ENCODE data around the gene MAST4.

MAST4 gene

DNA sequence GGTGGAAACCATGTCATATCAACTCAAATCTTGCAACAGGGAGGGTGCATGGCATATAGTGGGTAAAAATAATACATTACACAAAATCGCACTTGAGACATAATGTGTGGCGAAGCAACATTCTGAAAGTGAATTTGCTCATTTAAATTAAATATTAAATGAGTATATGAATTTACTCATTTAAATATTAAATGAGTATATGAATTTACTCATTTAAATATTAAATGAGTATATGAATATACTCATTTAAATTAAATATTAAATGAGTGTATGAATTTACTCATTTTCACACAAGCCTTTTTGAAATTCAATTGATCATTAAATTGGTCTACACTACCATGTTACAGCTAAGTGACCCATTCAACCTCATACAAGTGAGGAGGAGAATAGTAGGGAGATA lies 10.5 kb downstream of the MAST4 start:
- DNase-seq: no peak

DNA sequence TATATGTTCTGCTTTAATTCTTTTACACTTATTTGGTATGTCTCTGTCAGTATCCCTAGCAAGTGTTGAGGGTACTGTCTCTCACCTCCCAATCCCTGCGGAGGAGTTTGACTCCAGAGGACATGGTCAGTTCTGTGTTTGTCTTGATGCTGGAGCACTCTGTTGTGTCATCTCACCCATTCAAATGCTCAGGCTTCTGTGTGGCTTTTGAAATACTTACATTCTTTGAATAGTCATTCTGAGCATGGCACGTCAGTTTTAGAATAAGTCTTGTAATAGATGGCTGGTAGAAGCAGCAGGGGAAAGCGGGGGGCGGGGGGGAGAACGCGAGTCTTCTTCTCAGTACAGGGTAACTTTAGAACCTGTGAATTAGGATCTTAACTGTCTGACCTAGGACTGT lies 12.3 kb downstream of the MAST4 start:
- no peak for DNase-seq

DNA sequence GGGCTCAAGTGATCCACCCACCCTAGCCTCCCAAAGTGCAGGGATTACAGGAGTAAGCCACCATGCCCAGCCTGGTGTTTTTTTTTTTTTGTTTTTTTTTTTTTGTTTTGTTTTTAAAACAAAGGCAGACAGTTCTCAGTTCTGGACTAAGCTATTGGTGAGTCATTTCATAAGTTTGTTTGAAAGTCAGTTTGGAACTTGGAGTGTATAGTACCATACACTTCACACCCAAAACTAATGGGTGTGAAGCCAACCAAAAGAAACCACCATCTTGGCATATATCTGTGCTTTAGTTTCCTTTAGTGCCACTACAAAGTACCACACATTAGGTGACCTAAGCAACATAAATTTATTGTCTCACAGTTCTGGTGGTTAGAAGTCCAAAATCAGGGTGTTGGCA lies 13.4 kb downstream of the MAST4 start:
- DNase-seq: no peak

- no peak for DNase-seq
Measured at GRCh38 chr5:66612226-66612625, 16.0 kb downstream of the MAST4 start.

- DNase-seq: no peak
Measured at GRCh38 chr5:66615136-66615535, 18.9 kb downstream of the MAST4 start.

GRCh38 chr5:66615894-66616293 lies 19.7 kb downstream of the MAST4 start:
- no peak for DNase-seq

DNA sequence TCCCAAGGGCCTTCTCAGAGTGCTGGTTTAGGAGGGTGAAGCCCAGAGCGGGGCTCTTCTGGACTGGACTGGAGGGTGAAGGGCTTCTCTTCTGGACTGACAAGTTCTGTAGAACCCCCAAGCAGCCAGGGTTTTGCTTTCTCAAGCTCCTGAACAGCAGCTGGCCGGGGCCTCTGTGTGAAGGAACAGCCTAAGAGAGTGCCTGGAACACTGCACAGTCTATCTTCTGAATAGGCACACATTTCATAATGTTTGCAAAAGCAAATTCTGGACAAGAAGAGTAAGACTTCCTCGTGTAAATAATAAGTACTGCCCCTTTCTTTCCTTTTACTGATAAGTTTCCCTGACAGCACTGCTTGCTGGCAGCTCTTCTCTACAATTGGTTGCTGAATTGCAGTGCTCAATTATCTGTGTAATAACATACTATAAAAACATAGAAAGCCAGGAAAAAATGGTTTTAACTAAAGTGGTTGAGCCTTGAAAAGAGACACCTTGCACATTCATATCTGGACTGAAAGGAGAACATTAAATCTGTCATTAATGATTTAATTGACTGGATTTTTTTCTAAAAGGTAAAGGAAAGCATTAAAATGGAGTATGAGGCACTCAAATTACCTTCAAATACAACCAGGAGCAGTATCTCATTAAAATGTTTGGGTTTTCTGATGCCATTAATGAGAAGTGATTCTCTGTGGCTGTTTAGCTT lies 20.5 kb downstream of the MAST4 start:
- DNase-seq: no peak

DNA sequence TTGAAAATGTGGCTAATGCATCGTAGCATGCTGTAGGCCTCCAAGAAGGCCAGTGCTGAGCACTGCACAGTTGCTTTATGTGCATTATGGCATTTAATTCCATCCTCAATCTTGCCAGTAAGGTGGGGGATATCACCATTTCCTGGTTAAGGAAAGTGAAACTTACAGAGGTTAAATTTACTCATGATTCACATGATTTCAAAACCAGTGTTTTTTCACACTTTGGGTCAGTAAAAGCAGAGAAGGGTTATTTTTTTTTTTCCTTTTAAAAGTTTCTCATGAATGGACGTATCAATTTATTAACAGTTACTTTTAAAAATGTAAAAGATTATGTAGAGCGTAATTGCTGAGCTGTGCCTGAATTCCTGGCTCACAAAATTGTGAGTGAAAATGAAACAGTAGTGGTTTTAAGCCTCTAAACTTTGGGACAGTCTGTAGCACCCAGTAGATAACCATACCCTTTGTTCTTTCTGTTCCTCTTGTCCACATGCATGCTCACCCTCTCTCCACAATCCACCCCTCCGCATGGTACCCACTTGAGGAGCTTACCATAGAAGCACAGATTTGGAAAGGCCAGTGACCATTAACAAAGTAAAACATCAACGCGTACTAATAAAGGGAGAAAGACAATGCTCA lies 21.2 kb downstream of the MAST4 start:
- DNase-seq: no peak

DNA sequence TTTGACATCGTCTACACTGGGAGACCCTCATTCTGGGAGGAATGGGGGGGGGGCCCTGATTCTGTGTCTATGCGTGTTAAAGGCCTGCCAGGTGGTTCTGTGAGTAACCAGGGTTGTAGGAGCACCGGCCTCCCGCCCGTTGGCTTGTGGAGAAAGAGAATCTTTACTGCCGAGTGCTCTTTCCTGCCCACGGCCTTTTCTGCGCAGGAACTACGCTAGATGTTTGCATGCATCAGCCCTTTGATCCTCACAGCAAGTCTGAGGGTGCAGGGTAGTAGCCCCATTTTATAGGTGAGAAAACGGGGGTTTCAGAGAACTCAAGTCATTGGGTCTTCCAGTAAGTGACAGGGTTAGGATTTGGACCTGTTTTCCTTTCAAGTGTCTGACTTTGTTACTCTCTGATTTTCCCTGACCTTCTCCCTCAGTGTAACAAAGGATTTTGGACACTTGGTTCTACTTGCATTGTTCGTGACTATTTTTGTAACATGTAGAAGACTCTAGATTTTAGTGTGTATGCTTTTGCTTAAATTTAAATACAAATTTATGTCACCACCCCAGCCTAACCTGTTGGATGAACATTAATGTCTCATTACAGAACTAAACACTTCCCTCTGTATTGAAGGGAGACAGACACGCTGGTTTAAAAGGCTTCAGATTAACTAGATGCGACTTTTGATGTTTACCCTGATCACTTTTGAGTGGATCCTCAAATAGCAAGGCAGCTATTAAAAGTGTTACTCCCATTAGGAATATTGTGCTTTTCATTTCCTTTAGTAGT lies 22.0 kb downstream of the MAST4 start:
- no peak for DNase-seq

- no peak for DNase-seq
Measured at GRCh38 chr5:66620711-66621110, 24.5 kb downstream of the MAST4 start.

- no peak for DNase-seq
Measured at GRCh38 chr5:66621146-66621545, 25.0 kb downstream of the MAST4 start.

GRCh38 chr5:66621736-66622135 lies 25.5 kb downstream of the MAST4 start:
- DNase-seq: no peak

DNA sequence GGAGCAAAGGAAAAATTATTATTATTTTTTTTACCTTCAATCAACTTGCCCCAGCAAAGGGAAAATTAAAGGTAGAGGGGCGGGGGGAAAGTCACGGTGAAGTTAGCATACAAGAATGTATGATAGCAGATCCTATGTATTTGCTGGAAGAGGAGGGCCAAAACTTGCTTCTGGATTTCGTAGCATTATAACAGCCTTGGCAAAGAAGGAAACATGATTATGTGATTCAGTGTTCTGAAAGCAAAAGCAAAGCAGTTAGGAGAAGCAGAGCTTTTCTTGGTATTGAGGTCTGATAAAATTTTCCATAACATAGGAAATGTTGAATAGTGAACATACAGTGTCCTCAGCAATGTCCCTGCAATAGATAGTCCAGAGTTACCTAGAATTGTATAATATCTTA lies 32.4 kb downstream of the MAST4 start:
- DNase-seq: no peak

DNA sequence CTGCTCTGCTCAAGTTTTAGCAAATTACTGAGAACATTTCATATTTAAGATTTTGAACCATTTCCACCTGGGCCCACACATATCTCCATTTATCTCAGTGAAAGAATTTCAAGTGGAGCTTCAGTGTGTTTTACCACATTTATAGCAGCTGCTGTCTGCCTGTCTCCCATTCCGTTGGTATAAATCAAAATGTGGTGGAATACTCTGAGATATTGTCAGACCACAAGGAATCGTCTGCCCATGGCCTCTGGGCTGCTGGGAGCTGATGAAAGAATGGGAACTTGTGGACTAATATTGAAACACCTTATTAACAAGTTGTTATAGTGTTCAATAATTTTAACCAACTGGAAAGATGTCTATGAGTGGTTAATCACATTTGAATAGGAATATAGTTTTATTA lies 33.3 kb downstream of the MAST4 start:
- no peak for DNase-seq

DNA sequence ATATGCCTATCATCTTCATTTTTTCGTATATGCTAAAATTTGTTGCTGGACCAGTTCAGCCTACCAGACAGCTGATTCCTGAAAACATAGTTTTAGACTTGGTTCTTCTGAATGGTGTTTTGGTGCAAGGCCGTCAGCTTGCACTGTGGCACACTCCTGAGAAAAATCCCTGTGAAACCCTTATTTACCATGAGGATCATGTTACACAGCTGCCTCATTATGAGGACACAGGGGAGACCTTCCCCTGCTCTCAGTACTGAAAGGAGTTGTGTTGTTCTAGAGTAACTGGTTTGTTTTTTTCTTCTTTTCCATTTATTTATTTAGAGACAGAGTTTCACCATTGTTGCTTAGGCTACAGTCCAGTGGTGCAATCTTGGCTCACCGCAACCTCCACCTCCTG lies 37.6 kb downstream of the MAST4 start:
- DNase-seq: no peak

DNA sequence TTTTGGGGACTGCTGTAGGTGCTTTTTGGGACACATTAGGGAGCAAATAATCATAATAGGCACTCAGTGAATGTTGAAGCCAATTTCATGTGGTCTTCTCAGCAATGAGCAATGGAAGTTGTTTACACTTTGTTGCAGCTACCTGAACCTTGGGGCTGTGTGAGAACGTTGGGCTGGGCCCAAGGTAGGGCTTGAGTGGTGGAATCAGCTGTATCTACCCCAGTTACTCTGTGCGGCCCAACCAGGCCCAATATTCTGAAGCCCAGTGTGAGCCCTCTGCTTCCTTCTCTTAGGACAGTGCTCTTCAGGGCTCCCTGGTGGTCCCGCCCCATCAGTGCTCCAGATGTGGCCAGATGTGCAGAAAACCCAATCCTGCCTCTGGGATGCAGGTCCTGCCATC lies 38.4 kb downstream of the MAST4 start:
- no peak for DNase-seq

- no peak for DNase-seq
Measured at GRCh38 chr5:66637994-66638393, 41.8 kb downstream of the MAST4 start.

DNA sequence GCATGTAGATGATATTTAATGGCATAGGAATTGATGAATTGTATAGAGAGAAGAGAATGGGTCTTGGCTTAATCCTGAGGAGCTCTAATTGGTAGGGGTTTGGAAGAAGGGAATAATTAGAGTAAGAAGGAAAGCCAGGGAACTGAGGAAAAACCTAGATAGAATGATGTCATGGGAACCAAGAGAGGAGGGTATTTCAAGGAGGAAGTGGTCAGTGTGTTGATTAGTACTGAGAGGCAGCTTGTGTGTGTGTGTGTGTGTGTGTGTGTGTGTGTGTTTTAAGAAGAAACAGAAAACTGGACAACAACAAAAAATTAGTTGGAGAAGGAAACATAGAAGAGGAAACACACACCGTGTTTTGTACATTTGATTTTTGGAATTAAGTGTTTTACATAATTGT lies 42.8 kb downstream of the MAST4 start:
- no peak for DNase-seq

GRCh38 chr5:66642538-66642937 lies 46.3 kb downstream of the MAST4 start:
- no peak for DNase-seq

- no peak for DNase-seq
Measured at GRCh38 chr5:66643387-66643786, 47.2 kb downstream of the MAST4 start.

GRCh38 chr5:66644111-66644510 lies 47.9 kb downstream of the MAST4 start:
- no peak for DNase-seq

GRCh38 chr5:66645039-66645438 lies 48.8 kb downstream of the MAST4 start:
- DNase-seq: no peak

DNA sequence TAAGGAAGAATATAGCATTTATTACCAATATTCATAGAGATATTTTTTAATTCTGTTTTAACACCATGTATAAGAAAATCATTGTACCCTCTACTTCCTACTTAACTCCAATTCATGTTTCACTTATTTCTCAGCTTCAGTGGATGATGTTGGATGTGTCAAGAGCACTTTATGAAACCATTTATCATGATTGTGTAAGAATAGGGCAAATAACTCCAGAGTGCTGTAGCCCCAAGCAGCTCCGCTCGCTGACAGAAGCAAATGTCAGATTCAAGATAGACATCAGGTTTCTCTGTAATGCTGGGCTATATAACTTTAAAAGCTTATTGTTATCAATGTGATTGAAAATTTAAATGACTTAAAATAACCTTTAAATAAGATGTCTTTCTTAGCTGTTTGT lies 50.4 kb downstream of the MAST4 start:
- no peak for DNase-seq

DNA sequence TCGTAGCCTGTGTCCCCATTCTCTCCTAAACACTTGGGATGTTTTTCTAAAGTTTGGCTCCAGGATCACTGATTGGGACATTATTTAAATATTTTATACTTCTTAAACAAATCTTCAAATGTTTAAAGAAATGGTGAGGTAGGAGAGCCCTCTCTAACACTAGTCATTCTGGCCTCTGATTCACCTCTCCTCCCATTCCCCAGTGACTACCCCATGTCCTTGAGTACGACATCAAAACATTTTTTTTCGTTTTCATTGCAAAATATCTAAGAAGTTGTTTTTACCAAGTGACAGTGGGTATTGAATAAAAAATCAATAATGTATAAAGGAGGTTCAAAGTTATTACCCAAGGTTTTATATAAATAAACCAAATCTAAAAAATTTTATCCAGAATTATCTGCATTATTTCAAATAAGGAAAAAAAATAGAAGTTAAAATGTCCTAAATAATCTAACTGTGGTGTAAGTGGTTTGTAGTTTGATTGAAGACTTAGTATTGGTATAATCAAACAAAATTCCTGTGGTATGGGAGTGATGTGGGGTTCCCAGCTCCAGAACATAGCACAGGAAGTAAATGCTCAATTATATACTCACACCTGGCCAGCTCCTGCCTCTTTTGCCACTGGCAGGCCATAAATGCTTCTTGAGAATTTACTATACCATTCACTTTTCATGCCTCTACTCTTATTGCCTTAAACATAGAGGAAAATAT lies 51.1 kb downstream of the MAST4 start:
- no peak for DNase-seq
